Stimulated activated effector memory CD8-positive, alpha-beta T cell treated with anti-CD3 and anti-CD28 coated beads, Interleukin-12 subunit alpha, Interleukin-12 subunit beta, amount 100 ng/mL, for 72 hours (primary cell): ENCODE results near the gene FIBCD1.

Experiments
- ATAC-seq: fragments of 150-1000 bp; cut with Tn5 transposase; 2 replicates; pipeline ENCODE4 v1.10.0; 2021
- DNase-seq, 2 donors: peaks; one replicate each; pipeline ENCODE4 v3.0.0; 2021 to 2022; ENCODE audit warnings: low spot score in 2 of 2
- H3K27ac Mint-ChIP-seq: one replicate; pipeline ENCODE4 v1.8.0; 2022; ENCODE audit warnings: mild to moderate bottlenecking, mixed read lengths
- H3K36me3 Mint-ChIP-seq: one replicate; pipeline ENCODE4 v1.8.0; 2022; ENCODE audit warnings: mild to moderate bottlenecking, mixed read lengths
- H3K4me1 Mint-ChIP-seq: one replicate; pipeline ENCODE4 v1.8.0; 2022; ENCODE audit warnings: mixed read lengths
- H3K4me3 Mint-ChIP-seq: one replicate; pipeline ENCODE4 v1.8.0; 2022; ENCODE audit warnings: mild to moderate bottlenecking, mixed read lengths
- H3K9me3 Mint-ChIP-seq: one replicate; pipeline ENCODE4 v1.8.0; 2022; ENCODE audit warnings: mixed read lengths

The FIBCD1 gene

GRCh38 chr9:130885484-130886375 lies 53.3 kb downstream of the FIBCD1 start:
- no peak overlapping the region for H3K4me3 Mint-ChIP-seq
- ATAC-seq (no peak), DNase-seq (no peak)
- H3K9me3 Mint-ChIP-seq = no peaks in the 10 kb centered on the region
- peak overlapping the region; percentile 27 for H3K27ac Mint-ChIP-seq
- H3K36me3 Mint-ChIP-seq = peaks cover 51% of the 10 kb centered on the region
- no peaks in the 10 kb centered on the region for H3K4me1 Mint-ChIP-seq

GRCh38 chr9:130884542-130885483 lies 54.2 kb downstream of the FIBCD1 start:
- Mint-ChIP-seq H3K36me3 (peaks cover 54% of the 10 kb centered on the region), H3K4me1 (no peaks in the 10 kb centered on the region), H3K4me3 (no peak overlapping the region), H3K27ac (no peak overlapping the region), H3K9me3 (no peaks in the 10 kb centered on the region)
- no peak for DNase-seq
- ATAC-seq = no peak

- Mint-ChIP-seq H3K9me3 (no peaks in the 10 kb centered on the region), H3K27ac (no peak overlapping the region), H3K36me3 (peaks cover 55% of the 10 kb centered on the region), H3K4me3 (no peak overlapping the region), H3K4me1 (no peaks in the 10 kb centered on the region)
- ATAC-seq (no peak), DNase-seq (no peak)
Measured at GRCh38 chr9:130884111-130884531, 54.9 kb downstream of the FIBCD1 start.

- Mint-ChIP-seq H3K27ac (no peak overlapping the region), H3K4me3 (no peak overlapping the region), H3K36me3 (peaks cover 61% of the 10 kb centered on the region), H3K4me1 (no peaks in the 10 kb centered on the region), H3K9me3 (no peaks in the 10 kb centered on the region)
- DNase-seq (no peak), ATAC-seq (no peak)
Measured at GRCh38 chr9:130883479-130883878, 55.6 kb downstream of the FIBCD1 start.

GRCh38 chr9:130882696-130883225 lies 56.3 kb downstream of the FIBCD1 start:
- no peak overlapping the region for H3K4me3 Mint-ChIP-seq
- H3K36me3 Mint-ChIP-seq = peaks cover 64% of the 10 kb centered on the region
- ATAC-seq (no peak), DNase-seq (no peak)
- H3K9me3 Mint-ChIP-seq = no peaks in the 10 kb centered on the region
- H3K27ac Mint-ChIP-seq = no peak overlapping the region
- no peaks in the 10 kb centered on the region for H3K4me1 Mint-ChIP-seq

GRCh38 chr9:130881516-130881915 lies 57.5 kb downstream of the FIBCD1 start:
- Mint-ChIP-seq H3K36me3 (peaks cover 65% of the 10 kb centered on the region), H3K9me3 (no peaks in the 10 kb centered on the region), H3K27ac (no peak overlapping the region), H3K4me3 (no peak overlapping the region), H3K4me1 (no peaks in the 10 kb centered on the region)
- ATAC-seq (no peak), DNase-seq (no peak)

GRCh38 chr9:130880599-130881220 lies 58.3 kb downstream of the FIBCD1 start:
- DNase-seq (no peak), ATAC-seq (no peak)
- Mint-ChIP-seq H3K27ac (peak overlapping the region; percentile 10), H3K9me3 (no peaks in the 10 kb centered on the region), H3K36me3 (peaks cover 66% of the 10 kb centered on the region), H3K4me1 (no peaks in the 10 kb centered on the region), H3K4me3 (no peak overlapping the region)

- Mint-ChIP-seq H3K27ac (no peak overlapping the region), H3K4me3 (no peak overlapping the region), H3K9me3 (no peaks in the 10 kb centered on the region), H3K36me3 (peaks cover 65% of the 10 kb centered on the region), H3K4me1 (no peaks in the 10 kb centered on the region)
- ATAC-seq = no peak
- no peak for DNase-seq
Measured at GRCh38 chr9:130879863-130880411, 59.1 kb downstream of the FIBCD1 start.

GRCh38 chr9:130878295-130878694 lies 60.8 kb downstream of the FIBCD1 start:
- Mint-ChIP-seq H3K4me1 (no peaks in the 10 kb centered on the region), H3K9me3 (no peaks in the 10 kb centered on the region), H3K27ac (no peak overlapping the region), H3K36me3 (peaks cover 73% of the 10 kb centered on the region), H3K4me3 (no peak overlapping the region)
- DNase-seq = no peak
- ATAC-seq = no peak

GRCh38 chr9:130877300-130877699 lies 61.7 kb downstream of the FIBCD1 start:
- H3K9me3 Mint-ChIP-seq = no peaks in the 10 kb centered on the region
- no peak overlapping the region for H3K4me3 Mint-ChIP-seq
- H3K4me1 Mint-ChIP-seq = no peaks in the 10 kb centered on the region
- no peak for DNase-seq
- H3K36me3 Mint-ChIP-seq = peaks cover 81% of the 10 kb centered on the region
- no peak overlapping the region for H3K27ac Mint-ChIP-seq
- ATAC-seq = no peak

- no peak for DNase-seq
- H3K4me3 Mint-ChIP-seq = no peak overlapping the region
- H3K9me3 Mint-ChIP-seq = no peaks in the 10 kb centered on the region
- H3K36me3 Mint-ChIP-seq = peaks cover 74% of the 10 kb centered on the region
- H3K4me1 Mint-ChIP-seq = no peaks in the 10 kb centered on the region
- ATAC-seq = no peak
- no peak overlapping the region for H3K27ac Mint-ChIP-seq
Measured at GRCh38 chr9:130874783-130875182, 64.3 kb downstream of the FIBCD1 start.

GRCh38 chr9:130873966-130874365 lies 65.1 kb downstream of the FIBCD1 start:
- no peak overlapping the region for H3K4me3 Mint-ChIP-seq
- no peak overlapping the region for H3K27ac Mint-ChIP-seq
- H3K4me1 Mint-ChIP-seq = no peaks in the 10 kb centered on the region
- H3K36me3 Mint-ChIP-seq = peaks cover 67% of the 10 kb centered on the region
- DNase-seq (no peak), ATAC-seq (no peak)
- no peaks in the 10 kb centered on the region for H3K9me3 Mint-ChIP-seq

GRCh38 chr9:130872912-130873503 lies 66.0 kb downstream of the FIBCD1 start:
- Mint-ChIP-seq H3K36me3 (peaks cover 58% of the 10 kb centered on the region), H3K4me1 (no peaks in the 10 kb centered on the region), H3K4me3 (no peak overlapping the region), H3K27ac (no peak overlapping the region), H3K9me3 (no peaks in the 10 kb centered on the region)
- ATAC-seq (no peak), DNase-seq (no peak)

- no peak overlapping the region for H3K4me3 Mint-ChIP-seq
- DNase-seq (no peak), ATAC-seq (no peak)
- peaks cover 58% of the 10 kb centered on the region for H3K36me3 Mint-ChIP-seq
- no peaks in the 10 kb centered on the region for H3K4me1 Mint-ChIP-seq
- no peak overlapping the region for H3K27ac Mint-ChIP-seq
- H3K9me3 Mint-ChIP-seq = no peaks in the 10 kb centered on the region
Measured at GRCh38 chr9:130872508-130872907, 66.5 kb downstream of the FIBCD1 start.
